NCI-H2107 treated with DMSO at 0.1 percent for 48 hours (cell line): ENCODE results near the gene IGF2BP2.
"Not testable (repeated sequence)": the region's sequence is repeated elsewhere in the genome, so short reads cannot be mapped to it uniquely, and the experiment has no call there.

ENCODE experiments used
- DNase-seq: peaks from one replicate; lab custom pipeline; 2025; ENCODE audit not compliant: unreplicated experiment; lab: John Stamatoyannopoulos, UW

The IGF2BP2 gene

DNA sequence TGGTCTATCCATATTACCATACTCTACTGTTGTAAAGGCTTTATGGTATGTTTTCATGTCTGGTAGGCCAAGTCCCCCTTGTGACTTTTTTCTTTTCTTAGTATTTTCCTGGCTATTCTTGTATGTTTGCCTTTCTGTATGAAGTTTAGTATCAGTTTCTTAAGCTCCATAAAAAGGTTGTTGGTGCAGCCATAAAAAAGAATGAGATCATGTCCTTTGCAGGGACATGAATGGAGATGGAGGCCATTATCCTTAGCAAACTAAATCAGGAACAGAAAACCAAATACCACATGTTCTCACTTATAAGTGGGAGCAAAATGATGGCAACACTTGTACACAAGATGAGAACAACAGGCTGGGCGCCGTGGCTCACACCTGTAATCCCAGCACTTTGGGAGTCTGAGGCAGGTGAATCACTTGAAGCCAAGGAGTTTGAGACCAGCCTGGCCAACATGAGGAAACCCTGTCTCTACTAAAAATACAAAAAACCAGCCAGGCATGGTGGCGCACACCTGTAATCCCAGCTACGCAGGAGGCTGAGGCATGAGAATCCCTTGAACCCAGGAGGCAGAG is 13.7 kb upstream of the IGF2BP2 start:
- DNase-seq: not testable (repeated sequence)

DNA sequence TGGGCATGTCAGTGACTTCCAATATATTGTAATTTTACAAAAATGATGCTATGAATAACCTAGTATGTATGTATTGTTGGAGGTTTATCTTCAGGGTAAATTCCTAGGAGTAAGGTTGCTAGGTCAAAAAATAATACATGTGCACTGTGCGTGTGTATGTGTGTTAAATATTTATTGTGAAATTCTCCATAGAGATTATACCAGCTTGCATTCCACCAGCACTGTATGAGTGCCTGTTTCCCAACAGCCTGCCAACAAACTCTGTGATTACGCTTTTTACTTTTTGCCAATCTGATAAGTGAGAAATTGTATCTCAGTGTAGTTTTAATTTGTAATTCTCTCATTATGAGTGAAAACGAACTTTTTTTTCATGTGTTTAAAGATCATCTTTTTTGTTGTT is 12.6 kb upstream of the IGF2BP2 start:
- no peak for DNase-seq

DNA sequence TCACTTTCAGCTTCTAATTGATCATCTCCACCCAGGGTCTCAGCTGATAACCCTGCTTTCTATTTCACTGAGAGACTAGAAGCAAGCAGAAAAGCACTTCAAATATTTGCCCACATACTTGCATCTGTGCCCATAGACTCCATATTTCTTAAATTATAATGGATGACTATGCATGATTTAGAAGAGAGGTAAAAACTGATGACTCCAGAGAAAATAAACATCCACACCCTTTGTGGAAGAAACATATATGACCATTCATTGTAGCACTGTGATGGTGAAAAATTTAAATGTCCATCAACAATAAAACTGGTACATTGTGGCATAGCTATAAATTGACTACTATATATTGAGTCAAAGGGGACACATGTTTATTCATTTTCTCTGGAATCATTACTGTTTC is 7.1 kb upstream of the IGF2BP2 start:
- no peak for DNase-seq

DNA sequence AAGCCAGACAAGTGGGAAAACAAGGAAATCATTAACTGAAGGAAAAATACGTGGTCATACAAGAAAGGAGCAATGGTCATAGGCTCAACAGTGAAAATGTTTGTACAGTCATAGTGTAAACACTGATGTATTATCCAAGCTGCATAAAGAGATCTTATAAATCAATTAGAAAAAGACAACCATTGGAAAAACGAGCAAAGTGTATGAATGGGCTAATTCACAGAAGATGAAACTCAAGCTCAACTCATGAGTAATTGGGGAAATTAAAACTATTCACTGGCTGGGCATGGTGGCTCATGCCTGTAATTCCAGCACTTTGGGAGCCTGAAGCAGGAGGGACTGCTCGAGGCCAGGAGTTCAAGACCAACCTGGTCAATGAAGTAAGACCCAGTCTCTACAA is 6.4 kb upstream of the IGF2BP2 start:
- no peak for DNase-seq

DNA sequence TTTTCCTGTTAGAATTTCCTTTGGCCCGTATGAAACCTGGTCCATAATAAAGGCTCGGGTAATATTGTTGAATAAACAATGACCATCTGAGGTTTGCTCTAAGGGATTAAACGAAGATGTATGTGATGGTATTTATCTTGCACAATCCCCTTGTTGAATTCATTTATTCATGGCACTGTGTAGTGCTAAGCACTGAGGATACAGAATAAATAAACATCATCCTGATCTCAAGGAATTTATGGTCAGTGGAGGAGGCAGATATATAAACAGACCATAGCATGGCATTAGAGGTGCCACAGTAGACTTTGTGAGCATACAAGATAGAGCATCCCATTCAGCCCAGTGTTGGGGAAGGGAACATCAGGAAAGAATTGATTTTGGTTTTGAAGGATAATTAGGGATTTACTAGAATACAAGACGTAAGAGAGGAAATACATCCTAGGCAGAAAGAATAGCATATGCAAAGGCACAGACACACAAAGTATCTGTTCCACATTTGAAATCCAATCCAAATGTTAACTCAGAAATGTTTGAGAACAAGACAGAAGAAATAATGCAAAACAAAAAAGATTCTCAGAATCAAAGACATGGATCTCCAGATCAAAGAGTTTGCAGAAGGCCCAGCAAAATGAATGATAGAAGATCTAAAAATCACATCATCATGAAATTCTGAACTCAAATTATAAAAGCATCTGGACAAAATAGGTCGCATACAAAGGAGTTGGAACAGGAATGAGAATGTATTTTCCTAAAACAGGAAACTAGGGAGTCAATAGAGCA is 5.4 kb upstream of the IGF2BP2 start:
- no peak for DNase-seq

DNA sequence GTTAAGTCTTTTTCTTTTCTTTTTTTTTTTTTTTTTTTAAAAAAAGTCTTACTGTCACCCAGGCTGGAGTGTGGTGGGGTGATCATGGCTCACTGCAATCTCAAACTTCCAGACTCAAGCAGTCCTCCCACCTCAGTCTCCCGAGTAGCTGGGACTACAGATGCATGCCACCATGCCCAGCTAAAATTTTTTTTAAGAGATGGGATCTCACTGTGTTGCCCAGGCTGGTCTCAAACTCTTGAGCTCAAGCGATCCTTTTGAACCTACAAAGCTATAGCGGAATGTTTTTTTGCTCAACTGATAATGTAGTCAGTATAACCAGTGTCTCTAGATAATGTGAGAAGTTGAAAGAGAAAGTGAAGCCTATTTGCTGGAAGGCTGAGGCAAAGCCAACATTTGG is 3.9 kb upstream of the IGF2BP2 start:
- no peak for DNase-seq

DNA sequence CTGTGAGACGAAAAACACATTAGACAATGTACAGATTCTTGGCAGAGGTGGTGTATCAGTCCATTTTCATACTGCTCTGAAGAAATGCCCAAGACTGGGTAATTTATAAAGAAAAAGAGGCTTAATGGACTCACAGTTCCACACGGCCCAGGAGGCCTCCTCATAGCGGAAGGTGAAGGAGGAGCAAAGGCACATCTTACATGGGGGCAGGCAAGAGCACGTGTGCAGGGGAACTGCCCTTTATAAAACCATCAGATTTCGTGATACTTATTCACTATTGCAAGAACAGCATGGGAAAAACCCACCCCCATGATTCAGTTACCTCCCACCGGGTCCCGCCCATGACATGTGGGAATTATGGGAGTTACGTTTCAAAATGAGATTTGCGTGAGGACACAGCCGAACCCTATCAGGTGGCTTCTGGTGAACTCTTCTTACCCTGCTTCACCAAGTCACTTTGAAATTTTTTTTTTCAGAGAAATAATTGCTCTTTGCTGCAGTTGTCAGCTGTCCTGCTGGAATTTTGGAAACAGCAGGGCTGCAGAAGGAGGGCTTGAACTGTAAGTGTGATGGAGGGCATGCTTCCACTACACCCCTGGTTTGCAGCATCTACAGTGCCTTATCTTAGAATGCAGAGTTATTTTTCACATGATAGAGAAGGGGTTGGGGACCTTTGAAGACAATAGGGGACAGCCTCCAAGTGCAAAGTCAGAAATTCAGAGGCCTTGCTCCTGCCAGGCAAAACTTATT is 2.9 kb upstream of the IGF2BP2 start:
- no peak for DNase-seq

DNA sequence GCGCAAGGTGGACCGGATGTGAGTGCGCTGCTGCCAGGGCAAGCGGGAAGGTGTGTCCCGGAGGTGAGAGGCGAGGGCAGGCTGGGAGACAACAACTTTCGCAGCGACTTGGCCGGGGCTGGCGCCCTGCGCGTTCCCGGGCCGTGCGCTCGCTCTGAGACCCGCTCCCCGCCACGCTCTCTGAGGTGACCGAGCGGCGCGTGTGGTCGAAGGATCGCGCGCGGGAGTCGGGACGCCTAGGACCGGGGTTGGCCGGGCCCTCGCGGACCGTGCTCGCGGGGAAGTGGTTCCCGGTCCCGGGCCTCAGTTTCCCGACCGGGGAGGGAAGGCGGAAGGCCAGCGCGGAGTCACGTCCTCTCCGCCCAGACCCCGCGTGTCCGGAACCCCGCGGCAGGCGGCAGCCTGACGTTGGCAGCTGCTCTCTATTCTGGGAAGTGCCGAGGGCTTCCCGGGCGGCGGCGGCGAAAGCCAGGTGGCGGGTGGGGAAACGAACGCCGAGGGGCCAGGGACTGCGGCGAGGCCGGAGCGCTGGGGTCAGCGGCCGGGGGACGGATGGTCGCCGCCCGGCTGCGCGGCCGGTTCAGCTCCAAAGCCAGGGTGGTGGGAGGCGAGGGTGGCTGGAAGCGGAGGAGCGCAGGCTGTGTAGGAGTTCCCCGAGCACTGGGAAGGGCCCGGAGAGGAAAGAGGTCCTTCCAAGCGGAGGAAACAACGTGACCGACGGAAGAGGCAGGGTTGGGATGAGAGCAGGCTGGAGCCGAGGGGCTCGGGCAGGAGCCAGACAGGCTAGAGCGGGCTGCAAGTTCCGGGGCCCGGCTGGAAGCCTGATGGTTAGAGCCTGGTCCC is 1.0 kb upstream of the IGF2BP2 start:
- DNase-seq: no peak

DNA sequence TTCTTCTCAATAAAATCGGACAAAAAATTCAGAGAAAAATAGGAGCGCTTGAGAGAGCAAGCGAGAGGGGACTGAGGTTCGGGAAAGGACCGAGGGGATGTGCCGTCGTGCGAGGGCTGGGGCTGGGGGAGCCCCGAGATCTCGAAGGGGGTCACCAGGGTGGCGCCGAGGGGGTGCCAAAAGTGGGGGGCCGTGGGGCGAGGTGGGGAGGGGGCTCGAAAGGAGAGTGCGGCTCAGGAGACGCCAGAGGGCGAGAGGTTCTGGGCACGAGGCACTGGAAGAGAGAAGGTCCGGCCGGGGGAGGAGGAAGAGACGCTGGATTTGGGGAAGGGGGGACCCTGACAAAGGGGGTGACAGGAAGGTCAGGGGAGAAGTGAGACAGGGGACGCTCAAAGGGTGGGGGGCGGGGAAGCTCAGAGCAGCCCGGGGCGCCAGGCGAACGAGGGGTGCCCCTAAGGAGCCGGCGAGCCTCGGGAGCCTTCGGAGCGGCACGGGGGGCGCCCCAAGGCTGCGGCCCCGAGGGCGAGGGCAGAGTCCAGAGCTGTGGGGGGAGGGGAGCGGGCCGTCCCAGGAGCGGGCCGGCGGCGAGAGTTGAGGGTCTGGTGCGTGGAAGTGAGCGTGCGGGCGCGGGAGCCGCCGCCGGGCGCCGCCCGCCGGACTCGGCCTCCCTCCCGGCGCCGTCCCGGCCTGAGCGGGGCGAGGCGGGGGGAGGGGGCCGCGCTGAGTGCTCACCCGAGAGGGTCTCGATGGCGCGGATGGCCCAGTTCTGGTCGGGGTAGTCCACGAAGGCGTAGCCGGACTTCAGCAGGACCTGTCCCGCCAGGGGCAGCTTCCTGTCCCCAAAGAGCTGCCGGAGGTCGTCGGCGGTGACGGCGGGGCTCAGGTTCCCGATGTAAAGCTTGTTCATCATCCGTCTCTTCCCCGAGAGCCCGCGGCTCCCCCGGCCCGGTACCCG is 514 bp downstream of the IGF2BP2 start:
- DNase-seq: no peak

DNA sequence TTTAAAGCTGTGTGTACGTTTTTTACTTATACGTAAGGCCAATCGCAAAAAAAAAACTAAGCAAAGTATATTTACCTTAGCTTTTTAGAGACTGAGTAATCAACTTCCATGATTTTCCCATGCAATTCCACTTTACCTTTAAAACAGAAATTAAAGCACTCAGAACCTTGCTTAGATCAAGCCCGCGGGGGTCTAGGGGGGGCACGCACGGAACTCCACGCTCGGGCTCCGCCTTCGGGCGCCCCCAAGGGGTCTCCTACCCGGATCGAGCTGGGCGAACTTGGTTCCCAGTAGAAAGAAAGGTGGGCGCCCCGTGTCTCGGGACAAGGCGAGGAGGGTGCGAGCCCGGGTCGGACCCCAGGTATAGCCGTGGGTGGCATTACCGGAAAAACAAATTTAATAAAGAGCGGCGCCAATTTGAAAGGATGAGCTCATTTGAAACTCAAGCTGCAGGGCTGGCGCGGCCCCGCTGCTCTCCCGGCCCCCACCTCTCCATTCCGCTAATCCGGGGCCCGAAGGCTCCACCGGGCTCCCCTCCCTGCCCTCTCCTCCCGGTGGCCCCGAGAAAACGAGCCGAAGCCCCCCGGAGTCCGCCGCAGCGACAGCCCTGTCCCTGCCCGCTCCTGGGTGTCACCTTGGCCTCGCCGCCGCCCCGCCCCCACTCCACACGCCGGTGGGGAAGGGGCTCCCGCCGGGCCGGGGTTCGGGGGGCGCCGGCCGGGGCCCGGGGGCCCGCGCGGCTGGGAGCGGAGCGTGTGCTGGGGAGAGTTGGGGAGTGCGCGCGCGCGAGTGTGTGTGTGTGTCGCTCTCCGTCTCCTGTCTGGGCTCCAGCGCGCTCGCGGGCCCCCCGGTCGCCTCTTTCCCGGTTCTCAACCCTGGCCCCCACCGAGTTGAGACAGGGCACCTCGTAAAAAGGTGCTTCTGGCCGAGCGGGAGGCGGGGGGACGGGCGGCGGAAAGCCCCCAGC is 1.5 kb downstream of the IGF2BP2 start:
- DNase-seq: no peak

DNA sequence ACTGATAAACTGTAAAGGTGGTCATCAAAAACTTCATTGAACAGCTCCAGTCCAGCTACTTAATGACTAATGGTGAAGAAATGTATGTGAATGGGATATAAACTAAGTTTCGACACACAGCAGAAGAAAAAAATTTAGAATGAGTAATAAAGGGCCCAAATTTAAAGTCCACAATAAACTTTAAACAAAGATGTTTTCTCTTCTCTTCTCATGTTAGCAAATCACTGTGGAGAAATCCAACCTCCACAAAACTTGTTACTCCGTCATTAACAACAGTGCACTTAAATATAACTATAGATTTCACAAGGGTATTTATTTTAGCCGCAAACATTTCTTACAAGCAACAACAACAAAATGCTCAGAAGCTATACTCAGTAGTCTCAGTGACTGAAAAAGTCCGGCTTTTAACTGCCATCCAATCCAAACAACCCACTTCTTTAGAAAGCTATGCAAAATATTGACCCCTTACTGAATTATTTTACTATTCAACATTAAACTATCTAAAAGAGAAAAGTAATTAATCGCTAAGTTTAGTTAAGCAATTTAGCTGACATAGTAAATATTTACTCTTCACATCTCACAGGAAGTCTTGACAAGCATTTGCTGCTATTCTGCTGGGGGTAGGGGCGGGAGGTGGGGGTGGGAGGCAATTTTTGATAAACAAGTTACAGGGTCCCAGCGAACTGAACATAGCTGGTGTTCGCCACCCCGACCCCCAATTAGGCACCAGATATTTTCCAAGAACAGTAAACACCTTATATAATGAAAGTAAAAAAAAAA is 2.4 kb downstream of the IGF2BP2 start:
- DNase-seq: no peak

DNA sequence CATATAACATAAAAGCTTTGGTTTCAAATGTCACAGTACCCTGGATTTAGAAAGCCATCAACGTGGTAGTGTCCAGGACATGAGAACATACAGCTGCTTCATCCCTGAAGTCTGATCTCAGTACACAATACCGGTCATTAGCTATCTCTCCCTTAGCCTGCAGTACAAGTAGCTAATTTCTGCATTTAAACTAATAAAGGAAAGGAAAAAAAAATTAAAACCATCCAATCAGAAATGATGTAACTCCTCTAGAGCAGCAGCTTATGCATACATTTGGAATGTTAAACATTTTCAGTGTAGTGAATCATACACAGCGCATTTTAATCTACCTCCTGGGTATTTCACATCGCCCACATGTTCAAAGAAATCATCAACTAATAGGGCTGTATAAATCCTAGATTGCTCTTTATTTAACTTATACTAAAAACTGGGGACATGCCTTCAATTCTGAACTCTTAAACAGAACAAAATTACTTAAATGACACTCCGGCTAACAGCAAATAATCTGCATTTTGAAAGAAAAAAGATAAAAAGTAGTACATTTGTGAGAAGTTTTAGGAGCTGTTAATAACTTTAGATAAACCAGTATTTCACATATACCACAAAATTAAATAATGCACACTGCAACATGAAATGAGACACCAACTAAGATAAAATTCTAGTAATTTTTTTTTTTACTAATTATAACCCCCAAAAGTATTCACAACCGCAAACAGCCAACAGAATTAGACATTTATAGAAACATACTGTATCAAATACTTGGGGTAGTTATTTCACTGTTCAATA is 3.7 kb downstream of the IGF2BP2 start:
- DNase-seq: no peak

DNA sequence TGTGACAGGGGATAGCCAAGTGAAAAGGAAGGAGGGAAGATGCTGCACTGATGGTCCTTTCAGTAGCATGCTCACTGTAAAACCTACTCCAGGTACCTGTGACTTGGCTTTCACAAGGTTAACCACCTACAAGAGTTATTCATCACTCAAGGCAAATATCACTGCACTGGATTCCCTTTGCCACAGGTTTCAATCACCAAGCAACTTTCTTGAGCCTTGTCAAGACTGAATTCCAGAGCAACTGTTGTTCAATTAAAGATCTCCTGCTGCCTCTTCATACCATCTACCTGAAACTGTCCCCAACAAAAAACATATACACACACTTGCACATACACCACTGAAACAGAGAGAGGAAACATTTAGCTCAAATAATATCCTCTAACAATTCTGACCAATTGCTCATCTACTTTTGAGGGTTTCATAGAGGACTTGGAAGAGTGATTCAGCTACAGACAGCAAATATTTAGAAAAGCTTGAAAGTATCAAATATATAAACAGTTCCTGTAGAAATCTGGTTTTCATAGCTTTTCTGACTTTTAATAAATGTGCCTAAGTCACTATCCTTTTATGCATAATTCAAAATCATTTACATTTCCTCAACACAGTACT is 6.5 kb downstream of the IGF2BP2 start:
- DNase-seq: no peak

DNA sequence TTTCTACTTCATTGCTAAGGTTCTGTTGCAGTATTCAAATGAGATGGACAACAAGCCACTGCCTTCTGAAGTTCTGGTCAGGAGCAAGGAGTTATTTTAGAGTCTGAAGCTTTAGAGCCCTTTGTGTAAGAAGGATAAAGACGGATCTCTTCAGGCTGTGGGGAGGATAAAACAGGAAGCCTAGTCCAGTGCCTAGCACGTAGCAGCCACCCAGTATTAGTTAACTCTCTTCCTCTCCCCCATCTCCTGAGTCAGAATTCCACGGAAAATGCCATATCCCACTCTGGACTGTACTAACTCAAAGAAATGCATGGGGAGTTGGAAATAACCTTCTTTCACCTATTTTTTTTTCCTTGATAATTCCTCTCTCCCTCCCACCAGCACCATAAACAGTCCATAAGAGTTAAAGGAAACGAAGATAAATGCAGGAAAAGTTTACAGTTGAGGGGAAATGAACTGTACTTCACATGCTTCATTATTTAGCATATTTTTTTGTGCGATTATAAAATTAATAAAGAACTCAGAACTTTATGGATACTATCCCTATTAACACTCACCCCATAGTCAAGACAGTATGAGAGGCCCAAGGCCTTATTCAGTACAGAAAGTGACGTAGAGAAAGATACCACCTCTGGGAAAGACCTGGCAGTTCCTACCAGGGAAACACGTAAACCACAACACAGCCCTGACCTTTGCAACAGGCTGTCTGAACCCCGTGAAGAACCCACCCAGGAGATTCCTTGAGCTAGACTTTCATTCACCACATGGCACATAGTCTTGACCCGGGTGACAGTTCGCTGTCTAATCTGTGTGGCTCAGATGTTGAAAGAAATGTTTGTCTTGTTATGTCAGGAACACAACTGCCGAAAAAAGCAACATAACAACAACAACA is 9.2 kb downstream of the IGF2BP2 start:
- no peak for DNase-seq

DNA sequence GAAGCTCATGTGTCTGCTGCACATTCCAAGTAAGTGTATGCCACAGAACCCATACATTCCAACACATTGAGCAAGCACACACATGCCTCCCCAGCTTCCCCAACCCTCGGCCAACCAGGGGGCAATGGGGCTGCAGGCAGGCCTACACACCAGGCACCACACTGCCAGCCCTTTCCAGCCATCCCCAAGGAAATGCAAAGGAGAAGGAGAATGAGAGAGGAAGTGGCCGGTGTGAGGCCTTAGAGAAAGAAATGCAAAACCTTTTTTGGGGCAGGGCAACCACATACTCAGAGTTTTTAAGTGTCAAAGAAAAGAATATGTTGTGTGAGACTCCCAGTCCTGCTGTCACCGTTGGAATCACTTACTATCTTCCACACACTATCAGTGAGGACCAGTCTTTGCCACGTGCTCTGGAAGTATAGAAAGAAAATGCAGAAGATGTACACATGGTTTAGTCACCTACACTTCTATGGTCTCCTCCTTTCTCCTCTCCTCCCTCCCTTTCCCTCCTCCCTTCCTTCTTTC is 11.1 kb downstream of the IGF2BP2 start:
- no peak for DNase-seq

DNA sequence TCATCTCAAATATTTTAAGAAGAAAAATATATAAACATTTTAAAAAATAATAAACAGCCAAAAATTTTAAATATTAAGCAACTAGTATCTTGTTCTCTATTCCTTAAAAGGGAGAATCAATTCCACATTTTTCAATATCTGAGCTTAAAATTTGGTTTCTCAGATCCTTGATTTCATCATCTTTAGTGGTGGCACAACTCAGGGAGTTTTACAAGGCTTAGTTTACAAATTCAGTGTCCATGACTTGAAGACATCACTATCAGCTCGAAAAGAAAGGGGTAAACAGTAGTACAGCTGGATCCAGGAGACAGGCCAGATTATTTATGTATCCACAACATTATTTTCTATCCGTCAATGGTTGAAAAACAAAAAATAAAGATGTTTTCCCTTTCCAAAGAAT is 11.6 kb downstream of the IGF2BP2 start:
- no peak for DNase-seq
